ENCODE results near the gene PRR30. TPM values are rescaled to one million over a fixed set of nuclear protein-coding genes. Genes with fewer than 3 reads are reported as not detected.

PRR30 gene
- total and polyA plus RNA-seq, 2 donors (not counting 1 experiment from before 2014, with no cell fraction given), result not detected

- H4K20me1 ChIP-seq (ENCODE audit: control insufficient read depth, insufficient read depth, low read length, poor library complexity, severe bottlenecking), result no peaks in the 10 kb centered on the region
- no peaks in the 10 kb centered on the region for H3K36me3 ChIP-seq (replicated peaks in 1 of 2; ENCODE audit: control extremely low read depth in 1 of 2, control insufficient read depth in 1 of 2, extremely low read depth in 1 of 2, insufficient read depth in 2 of 2, low read length in 1 of 2)
- peak overlapping the region; percentile 50 for H2AFZ ChIP-seq (ENCODE audit: insufficient read depth, low read depth, low read length, poor library complexity, severe bottlenecking)
- H3K9ac ChIP-seq (ENCODE audit: low read length), result peak overlapping the region; percentile 12
- ATAC-seq (ENCODE audit: low read depth) (no peak), DNase-seq (peak; percentile 40)
- Mint-ChIP-seq H3K4me3 (peak overlapping the region; percentile 24), H3K9me3 (ENCODE audit: insufficient read depth) (no peaks in the 10 kb centered on the region), H3K4me1 (peaks cover 24% of the 10 kb centered on the region), H3K27ac (peak overlapping the region; percentile 53), H3K27me3 (no peaks in the 10 kb centered on the region)
- H3K4me2 ChIP-seq (replicated peaks; ENCODE audit: low read depth, low read length, poor library complexity, severe bottlenecking), result peak overlapping the region; percentile 49
- H3K27me3 ChIP-seq (replicated peaks in 1 of 4; ENCODE audit: control extremely low read depth in 1 of 4, control insufficient read depth in 3 of 4, insufficient read depth in 4 of 4, low read length in 3 of 4), result no peaks in the 10 kb centered on the region
- ChIA-PET CTCF (interaction anchor here (1.1 kb wide), 1 partner anchor 138 kb away, joined by 3 read pairs; no protein-coding TSS in a partner anchor), POLR2A (no interaction called here)
- H3K27ac ChIP-seq (ENCODE audit: low read length in 2 of 2), result peak overlapping the region; percentile 49 to 60
- no peak overlapping the region for H3K4me3 ChIP-seq (ENCODE audit: control extremely low read depth in 1 of 5, extremely low read depth in 1 of 5, insufficient read depth in 1 of 5, low read depth in 2 of 5, low read length in 4 of 5)
- WGBS (ENCODE audit: insufficient coverage), result 73% methylated on average over 5 of the region's 8 CpGs
- TF ChIP-seq, protein P1, sequence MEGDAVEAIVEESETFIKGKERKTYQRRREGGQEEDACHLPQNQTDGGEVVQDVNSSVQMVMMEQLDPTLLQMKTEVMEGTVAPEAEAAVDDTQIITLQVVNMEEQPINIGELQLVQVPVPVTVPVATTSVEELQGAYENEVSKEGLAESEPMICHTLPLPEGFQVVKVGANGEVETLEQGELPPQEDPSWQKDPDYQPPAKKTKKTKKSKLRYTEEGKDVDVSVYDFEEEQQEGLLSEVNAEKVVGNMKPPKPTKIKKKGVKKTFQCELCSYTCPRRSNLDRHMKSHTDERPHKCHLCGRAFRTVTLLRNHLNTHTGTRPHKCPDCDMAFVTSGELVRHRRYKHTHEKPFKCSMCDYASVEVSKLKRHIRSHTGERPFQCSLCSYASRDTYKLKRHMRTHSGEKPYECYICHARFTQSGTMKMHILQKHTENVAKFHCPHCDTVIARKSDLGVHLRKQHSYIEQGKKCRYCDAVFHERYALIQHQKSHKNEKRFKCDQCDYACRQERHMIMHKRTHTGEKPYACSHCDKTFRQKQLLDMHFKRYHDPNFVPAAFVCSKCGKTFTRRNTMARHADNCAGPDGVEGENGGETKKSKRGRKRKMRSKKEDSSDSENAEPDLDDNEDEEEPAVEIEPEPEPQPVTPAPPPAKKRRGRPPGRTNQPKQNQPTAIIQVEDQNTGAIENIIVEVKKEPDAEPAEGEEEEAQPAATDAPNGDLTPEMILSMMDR (IDR thresholded peaks at IDR 0.05), result no peak
- no peak for TF ChIP-seq EZH2 (IDR thresholded peaks at IDR 0.05; ENCODE audit: borderline replicate concordance, insufficient read depth, low read depth, low read length, poor library complexity, severe bottlenecking)
- no peaks in the 10 kb centered on the region for H3K79me2 ChIP-seq (ENCODE audit: control insufficient read depth, insufficient read depth, low read length)
- H3K4me1 ChIP-seq (ENCODE audit: control insufficient read depth in 2 of 2, insufficient read depth in 2 of 2, low read length in 2 of 2), result peaks cover 22 to 28% of the 10 kb centered on the region in 2 donors
- H3K9me3 ChIP-seq (ENCODE audit: control extremely low read depth in 1 of 3, control insufficient read depth in 2 of 3, insufficient read depth in 1 of 3, low read length in 2 of 3), result peaks cover 0 to 3% (median 0%) of the 10 kb centered on the region in 3 donors
- intact Hi-C loops (cut with micrococcal nuclease), result no loop called here
Measured at GRCh38 chr2:27164960-27165763, 26.0 kb upstream of the PRR30 start.
